ENCODE results near the gene OR2A7.
"Not testable (repeated sequence)": the region's sequence is repeated elsewhere in the genome, so short reads cannot be mapped to it uniquely, and the experiment has no call there.

Gene OR2A7

GRCh38 chr7:144264692-144265091 lies at the start of gene OR2A7:
TSS of gene OR2A7 (minus strand) at chr7:144264792. CDS start at chr7:144259628, 5,164 bp downstream.
- DNase-seq (ENCODE audit: low read depth): not testable (repeated sequence)

GRCh38 chr7:144311872-144312469 lies 47.4 kb upstream of the OR2A7 start, which contains the start of gene OR2A1:
TSS of gene OR2A1 (plus strand) at chr7:144312419. CDS start at chr7:144318125, 5,706 bp downstream.
- not testable (repeated sequence) for DNase-seq (ENCODE audit: low read depth)

- not testable (repeated sequence) for DNase-seq (ENCODE audit: low read depth)
These were observed 46.6 kb upstream of the OR2A7 start for GRCh38 chr7:144311218-144311617.

GRCh38 chr7:144309702-144310101 lies 45.1 kb upstream of the OR2A7 start:
- not testable (repeated sequence) for DNase-seq (ENCODE audit: low read depth)

- not testable (repeated sequence) for DNase-seq (ENCODE audit: low read depth)
These were observed 40.6 kb upstream of the OR2A7 start for GRCh38 chr7:144305156-144305555.

GRCh38 chr7:144303607-144304006 lies 39.0 kb upstream of the OR2A7 start:
- not testable (repeated sequence) for DNase-seq (ENCODE audit: low read depth)

GRCh38 chr7:144302578-144303303 lies 38.1 kb upstream of the OR2A7 start:
- DNase-seq (ENCODE audit: low read depth): not testable (repeated sequence)

- not testable (repeated sequence) for DNase-seq (ENCODE audit: low read depth)
These were observed 29.4 kb upstream of the OR2A7 start for GRCh38 chr7:144293794-144294499.

- DNase-seq (ENCODE audit: low read depth): not testable (repeated sequence)
These were observed 28.0 kb upstream of the OR2A7 start for GRCh38 chr7:144292384-144293161.

GRCh38 chr7:144291607-144292006 lies 27.0 kb upstream of the OR2A7 start:
- DNase-seq (ENCODE audit: low read depth): not testable (repeated sequence)

- DNase-seq (ENCODE audit: low read depth): not testable (repeated sequence)
These were observed 22.7 kb upstream of the OR2A7 start for GRCh38 chr7:144287171-144287784.

GRCh38 chr7:144283716-144284115 lies 19.1 kb upstream of the OR2A7 start:
- not testable (repeated sequence) for DNase-seq (ENCODE audit: low read depth)

GRCh38 chr7:144282490-144282889 lies 17.9 kb upstream of the OR2A7 start:
- not testable (repeated sequence) for DNase-seq (ENCODE audit: low read depth)

GRCh38 chr7:144281981-144282380 lies 17.4 kb upstream of the OR2A7 start:
- not testable (repeated sequence) for DNase-seq (ENCODE audit: low read depth)

- not testable (repeated sequence) for DNase-seq (ENCODE audit: low read depth)
These were observed 15.4 kb upstream of the OR2A7 start for GRCh38 chr7:144280010-144280409.

GRCh38 chr7:144275281-144275680 lies 10.7 kb upstream of the OR2A7 start:
- not testable (repeated sequence) for DNase-seq (ENCODE audit: low read depth)

GRCh38 chr7:144269188-144269587 lies 4.6 kb upstream of the OR2A7 start, which contains the start of gene CTAGE8:
TSS of gene CTAGE8 (minus strand) at chr7:144269288. CDS start at chr7:144269250, 38 bp downstream.
- DNase-seq (ENCODE audit: low read depth): not testable (repeated sequence)

- DNase-seq (ENCODE audit: low read depth): not testable (repeated sequence)
These were observed 2.5 kb downstream of the OR2A7 start for GRCh38 chr7:144262128-144262527.

GRCh38 chr7:144259067-144259466 lies 5.5 kb downstream of the OR2A7 start:
- not testable (repeated sequence) for DNase-seq (ENCODE audit: low read depth)

- no peak for DNase-seq (ENCODE audit: low read depth)
These were observed 8.5 kb downstream of the OR2A7 start for GRCh38 chr7:144256112-144256511.

GRCh38 chr7:144255471-144255897 lies 9.1 kb downstream of the OR2A7 start:
- no peak for DNase-seq (ENCODE audit: low read depth)
